ENCODE data around the gene GRAMD1B. TPM values are rescaled to one million over a fixed set of nuclear protein-coding genes. Genes with fewer than 3 reads are reported as not detected.

GRAMD1B gene
- polyA plus RNA-seq, 12 donors: 5.4 to 19.4 (median 9.0) TPM; not detected in 1

DNA sequence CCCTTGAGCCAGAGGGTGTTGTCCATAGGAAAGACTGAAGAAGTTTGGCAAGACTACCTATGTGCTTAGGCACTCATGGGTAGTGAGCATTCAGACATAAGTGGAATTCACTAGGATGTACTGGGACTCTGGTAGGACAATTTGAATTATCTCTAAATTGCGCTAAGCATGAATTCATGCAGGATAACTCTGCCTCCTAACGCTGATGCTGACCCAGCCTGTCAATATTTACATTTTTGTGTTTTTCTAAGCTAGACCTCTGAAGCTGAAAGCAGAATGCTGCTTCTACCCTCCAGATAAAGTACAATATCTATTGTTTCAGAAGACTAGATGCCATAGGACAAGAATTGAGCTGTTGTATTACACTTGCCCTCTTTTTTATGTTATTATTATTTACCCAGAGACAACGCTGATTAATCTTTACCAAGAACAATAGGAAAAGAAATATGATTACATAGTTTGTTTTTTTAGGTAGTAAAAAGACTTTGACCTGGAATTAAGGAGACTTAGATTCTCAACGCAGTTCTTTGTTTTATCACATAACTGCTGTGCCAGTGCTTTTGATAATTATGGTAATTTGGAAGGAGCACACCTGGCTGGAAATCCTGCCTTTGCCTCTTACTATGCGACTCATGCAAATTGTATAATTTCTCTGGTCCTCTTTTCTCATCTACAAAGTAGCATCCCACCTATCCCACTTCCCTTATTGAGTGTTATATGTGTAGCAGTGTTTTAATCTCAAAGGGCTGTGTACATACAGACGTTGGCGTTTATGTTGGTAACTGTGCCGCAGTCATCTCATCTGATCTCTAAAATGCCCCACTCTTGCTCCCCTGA lies 21.2 kb upstream of the GRAMD1B start:
- no peak for DNase-seq

GRCh38 chr11:123409456-123410217 lies 20.4 kb upstream of the GRAMD1B start:
- DNase-seq: no peak

DNA sequence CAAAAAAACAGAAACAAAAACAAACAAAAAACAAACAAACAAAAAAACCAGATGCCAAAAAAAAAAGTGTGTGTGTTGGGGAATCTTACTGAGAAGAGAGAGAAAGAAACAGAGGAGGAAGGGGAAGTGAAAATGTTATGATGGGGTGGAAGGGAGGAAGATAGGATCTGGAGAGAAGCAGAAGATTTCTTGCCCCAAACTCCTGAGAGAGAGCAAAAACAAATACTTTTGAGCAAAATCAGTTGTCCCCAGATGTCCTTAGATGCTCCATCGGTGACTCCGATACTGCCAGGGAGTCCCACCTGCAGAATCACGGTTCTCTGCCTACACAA lies 19.9 kb upstream of the GRAMD1B start:
- no peak for DNase-seq

DNA sequence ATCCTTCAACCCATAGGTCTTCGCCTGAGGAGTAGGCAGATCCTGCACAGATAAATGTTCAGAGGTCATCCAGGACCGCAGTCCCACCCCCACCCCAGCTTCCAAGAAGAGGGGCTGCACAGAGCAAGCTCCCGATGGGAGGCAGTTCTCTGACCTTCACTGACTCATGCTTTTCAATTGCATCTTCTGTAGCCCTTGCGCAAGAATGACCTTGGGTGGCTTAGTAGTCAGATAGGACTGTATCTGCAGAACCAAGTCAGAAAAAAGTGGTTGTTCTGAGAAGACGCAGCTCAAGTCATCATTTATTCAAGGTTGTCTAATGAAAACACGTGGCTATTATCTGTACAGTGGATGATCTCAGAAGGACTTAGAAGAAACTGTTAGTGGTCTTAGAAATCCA lies 16.4 kb upstream of the GRAMD1B start:
- DNase-seq: no peak

DNA sequence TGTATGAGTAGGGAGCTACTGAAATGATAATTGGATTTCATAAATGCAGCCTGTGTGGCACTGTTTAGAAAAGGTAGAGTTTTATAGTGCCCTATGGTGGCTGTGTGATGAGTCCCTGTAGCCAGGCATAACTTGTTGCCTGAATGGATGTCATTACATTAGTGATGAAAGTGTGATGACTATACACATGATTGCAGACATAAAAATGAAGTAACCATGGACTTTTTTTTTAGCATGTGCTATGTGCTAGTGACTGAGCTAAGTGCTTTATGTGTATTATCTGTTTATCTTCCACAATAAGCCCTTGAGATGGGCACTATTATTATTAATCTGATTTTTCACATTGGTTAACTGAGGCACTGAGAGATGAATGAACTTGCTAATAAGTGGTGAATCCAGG lies 13.5 kb upstream of the GRAMD1B start:
- no peak for DNase-seq

GRCh38 chr11:123418351-123419114 lies 11.5 kb upstream of the GRAMD1B start:
- no peak for DNase-seq

- DNase-seq: no peak
These were observed 10.2 kb upstream of the GRAMD1B start for GRCh38 chr11:123419731-123420452.

GRCh38 chr11:123421589-123421988 lies 8.5 kb upstream of the GRAMD1B start:
- DNase-seq: no peak

DNA sequence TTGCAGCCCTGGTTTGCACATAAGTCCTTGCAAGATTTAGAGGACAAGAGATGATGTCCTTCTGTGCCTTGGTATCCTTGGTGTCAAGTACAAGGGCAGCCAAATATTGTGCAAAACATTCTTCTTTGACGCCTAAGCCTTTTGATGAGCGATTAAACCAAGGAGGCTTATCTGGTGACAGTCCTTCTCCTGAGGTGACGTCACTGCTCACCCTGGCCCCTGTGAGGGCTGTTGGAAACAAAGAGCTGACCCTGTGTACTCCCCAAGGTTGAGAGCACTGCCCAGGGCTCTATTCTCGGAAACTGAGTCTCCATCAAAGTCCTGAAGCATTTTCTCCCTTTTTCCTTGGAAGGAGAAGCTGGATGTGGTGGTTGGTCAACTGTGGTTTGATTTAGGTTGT lies 4.7 kb upstream of the GRAMD1B start:
- DNase-seq: no peak

- no peak for DNase-seq
These were observed 3.3 kb upstream of the GRAMD1B start for GRCh38 chr11:123426789-123427188.

DNA sequence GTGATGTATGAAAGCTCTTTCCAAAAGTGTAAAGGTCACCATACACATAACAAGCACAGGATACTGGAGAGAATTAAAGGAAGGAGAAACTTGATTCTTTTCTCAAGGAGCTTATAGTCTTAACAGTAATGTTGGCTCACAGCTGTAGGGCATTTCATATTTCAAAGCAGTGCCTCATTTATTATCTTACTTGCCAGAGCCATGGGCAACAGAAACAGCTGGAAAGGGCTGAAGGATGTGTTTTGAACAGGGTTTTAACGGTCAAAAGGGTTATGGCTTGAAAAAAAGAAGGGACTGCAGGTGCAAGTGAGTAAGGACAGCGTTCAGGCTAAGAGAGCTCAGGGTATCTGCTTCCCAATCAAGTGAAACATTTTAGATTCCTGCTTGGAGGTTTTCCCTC lies 2.7 kb upstream of the GRAMD1B start:
- DNase-seq: no peak

DNA sequence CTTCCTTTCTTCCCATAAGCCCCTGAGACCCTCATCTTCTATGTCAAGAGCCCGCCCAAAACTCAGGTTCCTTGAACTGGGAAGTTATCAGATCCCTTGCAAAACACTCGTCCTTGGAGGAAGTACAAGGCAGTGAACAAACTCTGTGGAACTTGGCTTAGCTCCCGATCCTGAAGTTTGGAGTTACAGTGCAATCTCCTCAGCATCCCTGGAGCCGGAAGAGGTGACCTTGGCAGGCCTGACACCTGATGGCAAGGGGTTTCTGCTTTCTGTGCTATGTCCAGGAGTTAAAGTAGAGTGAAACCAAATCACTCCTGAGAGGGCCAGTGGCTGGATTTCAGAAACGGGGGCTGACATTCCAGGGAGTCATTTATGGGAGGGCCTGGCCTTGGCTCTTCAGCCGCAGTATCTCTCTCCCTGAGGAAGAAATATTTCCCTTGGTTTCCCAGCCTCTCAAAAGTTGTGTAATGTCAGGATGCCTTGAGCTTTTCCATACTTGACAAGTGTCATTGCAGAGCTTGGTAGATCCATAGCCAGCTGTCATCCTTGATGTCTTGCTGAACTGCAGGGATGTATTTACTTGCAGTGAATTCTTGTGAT lies 1.9 kb upstream of the GRAMD1B start:
- DNase-seq: no peak

GRCh38 chr11:123429336-123429735 lies 733 bp upstream of the GRAMD1B start:
- no peak for DNase-seq

DNA sequence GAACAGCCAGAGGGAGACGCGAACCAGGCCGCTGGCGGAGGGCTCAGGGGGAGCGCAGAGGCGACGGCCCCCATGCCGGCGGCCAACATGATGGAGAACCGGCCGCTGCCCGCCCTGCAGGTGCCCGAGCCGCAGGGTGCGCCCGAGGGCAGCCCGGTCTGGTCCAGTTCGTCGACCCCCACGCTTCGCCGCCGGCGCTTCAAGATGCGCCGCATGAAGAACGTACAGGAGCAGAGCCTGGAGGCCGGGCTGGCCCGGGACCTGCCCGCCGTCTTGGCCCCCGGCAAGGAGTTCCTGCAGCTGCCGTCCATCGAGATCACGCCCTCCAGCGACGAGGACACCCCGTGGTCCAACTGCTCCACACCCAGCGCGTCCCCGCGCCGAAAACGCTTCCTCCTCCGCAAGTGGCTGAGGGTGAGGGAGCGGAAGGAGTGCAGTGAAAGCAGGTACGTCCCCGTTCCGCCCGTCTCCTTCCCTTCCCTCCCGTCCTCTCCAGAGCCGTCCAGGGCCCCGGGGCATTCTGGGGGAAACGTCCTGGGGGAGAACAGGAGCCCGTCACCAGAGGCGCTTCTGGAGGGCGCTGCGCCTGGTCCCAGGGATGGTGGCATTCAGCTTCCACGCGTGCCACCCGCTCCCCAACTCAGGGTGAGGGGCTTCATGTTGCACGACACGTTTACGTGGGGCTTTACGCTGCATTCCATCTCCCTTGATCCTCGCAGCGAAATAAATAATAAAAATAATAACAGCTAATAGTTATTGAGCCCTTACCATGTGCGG lies 840 bp downstream of the GRAMD1B start:
- peak; percentile 51 for DNase-seq

- DNase-seq: no peak
These were observed 1.6 kb downstream of the GRAMD1B start for GRCh38 chr11:123431619-123432018.

- no peak for DNase-seq
These were observed 4.2 kb downstream of the GRAMD1B start for GRCh38 chr11:123434262-123434661.

- DNase-seq: no peak
These were observed 4.8 kb downstream of the GRAMD1B start for GRCh38 chr11:123434911-123435310.

- DNase-seq: no peak
These were observed 7.3 kb downstream of the GRAMD1B start for GRCh38 chr11:123437236-123437979.

DNA sequence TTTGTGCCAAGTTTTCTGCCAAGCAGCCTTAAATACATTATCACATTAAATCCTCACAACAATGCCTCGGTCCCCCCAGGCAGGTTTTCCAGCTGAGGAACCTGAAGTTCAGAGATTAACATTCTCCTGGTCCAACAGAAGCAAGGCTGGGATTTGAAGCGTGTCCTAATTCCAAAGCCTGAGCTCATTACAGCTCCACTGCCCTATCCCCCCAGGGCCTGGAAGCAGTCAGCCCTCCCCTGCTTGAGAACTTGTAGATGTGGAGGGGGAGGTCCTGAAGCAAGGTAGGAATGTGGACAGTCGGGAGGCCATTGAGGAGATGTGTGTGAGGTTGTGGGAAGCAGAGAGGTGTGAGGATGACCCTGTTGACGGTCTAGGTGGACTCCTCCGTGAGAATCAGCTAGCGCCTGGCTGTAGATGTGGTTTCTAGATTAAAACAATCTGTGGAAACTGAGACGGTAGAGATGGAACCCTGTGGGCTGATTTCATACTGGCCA lies 8.1 kb downstream of the GRAMD1B start:
- DNase-seq: no peak

DNA sequence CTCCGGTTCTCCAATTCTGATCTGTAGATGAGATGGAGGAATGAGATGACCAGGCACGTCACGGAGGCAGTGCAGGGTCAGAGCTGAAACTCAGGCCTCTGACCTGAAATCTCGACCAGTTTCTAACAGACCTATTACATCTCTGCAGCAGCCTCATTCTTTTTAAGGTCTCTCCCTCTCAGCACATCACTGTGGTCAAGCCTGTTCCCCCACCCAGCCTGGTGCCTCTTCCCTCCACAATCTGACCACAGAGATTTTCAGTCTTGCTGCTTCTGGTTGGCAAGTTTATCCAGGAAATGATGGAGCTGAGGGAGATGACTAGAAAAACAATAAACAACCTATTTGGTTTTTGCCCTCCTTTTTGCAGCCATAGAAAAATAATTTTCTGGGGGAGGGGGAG lies 9.5 kb downstream of the GRAMD1B start:
- no peak for DNase-seq

Measured in muscle of arm (tissue), 12 donors.